Endothelial cell of umbilical vein (primary cell): ENCODE measurements around the gene ZFYVE28.

Source experiments
- EZH2 ChIP-seq: IDR thresholded peaks from 2 replicates; pipeline ENCODE4 v1.6.1; 2012; ENCODE audit warnings: borderline replicate concordance, low read depth, mild to moderate bottlenecking, moderate library complexity, low read length, inconsistent platforms; ENCODE audit not compliant: severe bottlenecking
- GATA2 ChIP-seq: IDR thresholded peaks from 2 replicates; pipeline ENCODE4 v1.7.0; 2011; ENCODE audit warnings: low read depth, mild to moderate bottlenecking, moderate library complexity, mixed read lengths, low read length; ENCODE audit not compliant: insufficient read length, insufficient read depth
- JUN ChIP-seq: IDR thresholded peaks from 2 replicates; pipeline ENCODE4 v1.6.1; 2011; ENCODE audit warnings: borderline replicate concordance, low read depth; ENCODE audit not compliant: insufficient read length, insufficient read depth
- POLR2A ChIP-seq: IDR thresholded peaks from 2 replicates; pipeline ENCODE4 v1.6.1; 2012; ENCODE audit warnings: low read depth, mild to moderate bottlenecking, control low read depth, low read length
- POLR2AphosphoS5 ChIP-seq: IDR thresholded peaks from 2 replicates; pipeline ENCODE4 v1.6.1; 2012; ENCODE audit warnings: low read depth, mild to moderate bottlenecking, control low read depth, low read length, moderate library complexity; ENCODE audit not compliant: insufficient read depth
- TF ChIP-seq, protein P1 (sequence below): IDR thresholded peaks from 2 replicates; pipeline ENCODE4 v1.6.1; 2011; ENCODE audit not compliant: insufficient read depth, insufficient read length
- TF ChIP-seq, protein P2 (sequence below), 2 donors: IDR thresholded peaks; 1 replicate in 1 of 2; 2 replicates in 1 of 2; pipeline ENCODE4 v1.5.1; 2011; ENCODE audit warnings: low read length in 2 of 2, mild to moderate bottlenecking in 2 of 2, moderate library complexity in 2 of 2, control low read depth in 1 of 2, inconsistent platforms in 1 of 2, low read depth in 1 of 2; ENCODE audit not compliant: insufficient read depth in 1 of 2; ENCODE audit errors: extremely low read depth in 1 of 2

GRCh38 chr4:2337131-2337723, 81.2 kb downstream of the ZFYVE28 start:
- TF ChIP-seq, protein P1, sequence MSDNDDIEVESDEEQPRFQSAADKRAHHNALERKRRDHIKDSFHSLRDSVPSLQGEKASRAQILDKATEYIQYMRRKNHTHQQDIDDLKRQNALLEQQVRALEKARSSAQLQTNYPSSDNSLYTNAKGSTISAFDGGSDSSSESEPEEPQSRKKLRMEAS, result no peak
- TF ChIP-seq, protein P2, sequence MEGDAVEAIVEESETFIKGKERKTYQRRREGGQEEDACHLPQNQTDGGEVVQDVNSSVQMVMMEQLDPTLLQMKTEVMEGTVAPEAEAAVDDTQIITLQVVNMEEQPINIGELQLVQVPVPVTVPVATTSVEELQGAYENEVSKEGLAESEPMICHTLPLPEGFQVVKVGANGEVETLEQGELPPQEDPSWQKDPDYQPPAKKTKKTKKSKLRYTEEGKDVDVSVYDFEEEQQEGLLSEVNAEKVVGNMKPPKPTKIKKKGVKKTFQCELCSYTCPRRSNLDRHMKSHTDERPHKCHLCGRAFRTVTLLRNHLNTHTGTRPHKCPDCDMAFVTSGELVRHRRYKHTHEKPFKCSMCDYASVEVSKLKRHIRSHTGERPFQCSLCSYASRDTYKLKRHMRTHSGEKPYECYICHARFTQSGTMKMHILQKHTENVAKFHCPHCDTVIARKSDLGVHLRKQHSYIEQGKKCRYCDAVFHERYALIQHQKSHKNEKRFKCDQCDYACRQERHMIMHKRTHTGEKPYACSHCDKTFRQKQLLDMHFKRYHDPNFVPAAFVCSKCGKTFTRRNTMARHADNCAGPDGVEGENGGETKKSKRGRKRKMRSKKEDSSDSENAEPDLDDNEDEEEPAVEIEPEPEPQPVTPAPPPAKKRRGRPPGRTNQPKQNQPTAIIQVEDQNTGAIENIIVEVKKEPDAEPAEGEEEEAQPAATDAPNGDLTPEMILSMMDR (IDR thresholded peaks at IDR 0.05; ENCODE audit: extremely low read depth in 1 of 2, insufficient read depth in 1 of 2, low read depth in 1 of 2, low read length in 2 of 2), result no peak
- no peak for TF ChIP-seq POLR2A
- no peak for TF ChIP-seq POLR2AphosphoS5
- no peak for TF ChIP-seq GATA2
- no peak for TF ChIP-seq EZH2
- no peak for TF ChIP-seq JUN
